Superior temporal gyrus (tissue), 1 donor: ENCODE results near the gene NLGN1.
"Not testable (repeated sequence)": the region's sequence is repeated elsewhere in the genome, so short reads cannot be mapped to it uniquely, and the experiment has no call there.

Experiments used
- DNase-seq: peaks from one replicate; pipeline ENCODE4 v3.0.0-alpha.2; 2016; ENCODE audit errors: extremely low spot score

Gene NLGN1

DNA sequence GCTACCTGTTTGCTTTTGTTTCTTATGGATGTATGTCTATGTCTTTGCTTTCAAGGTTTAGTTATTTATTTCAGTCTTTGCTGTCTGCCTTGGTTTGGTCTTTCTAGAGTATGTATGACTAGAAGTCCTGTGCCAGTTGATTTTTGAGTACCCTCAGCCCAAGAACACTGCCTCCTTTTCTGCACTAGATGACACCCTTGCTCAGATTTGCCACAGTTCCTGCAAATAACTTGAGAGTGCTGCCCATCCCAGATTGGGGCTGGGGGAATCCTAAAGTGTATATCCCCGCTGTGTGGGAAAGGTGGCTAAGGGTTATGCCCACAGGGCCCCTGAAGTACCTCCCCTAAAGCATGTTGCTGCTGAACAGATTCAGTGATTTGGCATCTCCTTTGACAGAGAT is 32.0 kb downstream of the NLGN1 start:
- DNase-seq, result no peak

DNA sequence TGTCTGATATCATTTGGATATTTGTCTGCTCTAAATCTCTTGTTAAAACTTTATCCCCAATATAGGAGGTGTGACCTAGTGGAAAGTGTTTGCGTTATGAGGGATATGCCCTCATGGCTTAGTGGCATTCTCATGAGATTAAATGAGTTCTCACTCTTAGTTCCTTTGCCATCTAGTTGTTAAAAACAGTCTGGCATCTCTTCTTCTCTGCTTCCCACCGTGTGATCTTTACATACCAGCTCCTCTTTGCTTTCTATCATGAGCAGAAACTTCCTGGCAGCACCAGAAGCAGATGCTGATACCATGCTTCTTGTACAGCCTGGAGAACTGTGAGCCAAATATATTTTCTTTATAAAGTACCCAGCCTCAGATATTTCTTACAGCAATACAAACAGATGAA is 33.0 kb downstream of the NLGN1 start:
- no peak for DNase-seq

DNA sequence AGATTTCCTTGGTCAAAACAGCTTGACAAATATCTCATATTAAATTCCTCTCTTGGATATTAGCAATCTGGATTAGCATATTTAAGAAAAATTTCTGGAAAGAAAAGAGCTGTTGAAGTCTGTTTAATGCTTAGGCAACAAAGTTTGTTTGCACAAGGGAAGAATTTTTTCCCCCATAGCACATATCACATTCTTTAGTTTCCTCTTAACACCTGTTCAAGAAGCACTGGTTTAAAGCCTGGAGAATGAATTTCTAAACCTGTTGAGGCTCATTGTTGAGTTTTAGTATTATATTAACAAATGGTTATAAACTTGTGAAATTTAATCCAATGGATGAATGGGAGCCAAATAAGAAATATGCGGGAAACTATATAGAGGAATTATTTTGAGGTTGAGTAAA is 41.5 kb downstream of the NLGN1 start:
- no peak for DNase-seq

DNA sequence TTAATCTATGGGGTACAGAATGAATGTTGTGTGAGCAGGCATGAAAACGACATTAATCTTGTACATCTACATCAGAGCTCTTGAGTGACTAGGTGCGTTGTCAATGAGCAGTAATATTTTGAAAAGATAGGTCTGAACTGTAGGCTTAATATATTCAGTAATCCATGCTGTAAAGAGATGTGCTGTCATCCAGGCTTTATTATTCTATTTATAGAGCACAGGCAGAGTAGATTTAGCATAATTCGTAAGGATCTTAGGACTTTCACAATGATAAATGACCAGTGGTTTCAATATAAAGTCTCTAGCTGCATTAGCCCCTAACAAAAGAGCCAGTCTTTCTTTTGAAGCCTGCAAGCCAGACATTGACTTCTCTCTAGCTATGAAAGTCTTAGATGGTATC is 43.0 kb downstream of the NLGN1 start:
- no peak for DNase-seq

DNA sequence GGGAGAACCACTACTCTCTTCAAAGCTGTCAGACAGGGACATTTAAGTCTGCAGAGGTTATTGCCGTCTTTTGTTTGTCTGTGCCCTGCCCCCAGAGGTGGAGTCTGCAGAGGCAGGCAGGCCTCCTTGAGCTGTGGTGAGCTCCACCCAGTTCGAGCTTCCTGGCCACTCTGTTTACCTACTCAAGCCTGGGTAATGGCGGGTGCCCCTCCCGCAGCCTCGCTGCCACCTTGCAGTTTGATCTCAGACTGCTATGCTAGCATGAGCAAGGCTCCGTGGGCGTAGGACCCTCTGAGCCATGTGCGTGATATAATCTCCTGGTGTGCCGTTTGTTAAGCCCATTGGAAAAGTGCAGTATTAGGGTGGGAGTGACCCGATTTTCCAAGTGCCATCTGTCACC is 54.0 kb downstream of the NLGN1 start:
- not testable (repeated sequence) for DNase-seq

DNA sequence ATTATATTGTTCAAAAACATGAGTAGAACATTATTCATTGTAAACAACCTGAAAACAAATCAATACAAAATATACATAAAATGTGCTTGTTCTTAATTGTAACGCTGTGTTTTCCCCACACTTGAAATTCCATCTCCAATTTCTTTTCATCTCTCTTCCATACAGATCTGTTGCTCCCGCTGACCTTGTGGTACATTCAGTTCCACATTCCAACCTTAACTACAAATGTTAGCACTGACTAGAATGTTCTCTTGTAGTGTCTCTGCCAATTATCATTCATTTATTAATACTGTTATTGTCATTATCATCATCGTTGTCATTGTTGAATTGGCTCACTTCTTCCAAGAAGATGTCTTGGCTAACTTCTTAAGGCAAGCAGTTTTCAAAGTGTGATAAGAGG is 65.7 kb downstream of the NLGN1 start:
- no peak for DNase-seq

DNA sequence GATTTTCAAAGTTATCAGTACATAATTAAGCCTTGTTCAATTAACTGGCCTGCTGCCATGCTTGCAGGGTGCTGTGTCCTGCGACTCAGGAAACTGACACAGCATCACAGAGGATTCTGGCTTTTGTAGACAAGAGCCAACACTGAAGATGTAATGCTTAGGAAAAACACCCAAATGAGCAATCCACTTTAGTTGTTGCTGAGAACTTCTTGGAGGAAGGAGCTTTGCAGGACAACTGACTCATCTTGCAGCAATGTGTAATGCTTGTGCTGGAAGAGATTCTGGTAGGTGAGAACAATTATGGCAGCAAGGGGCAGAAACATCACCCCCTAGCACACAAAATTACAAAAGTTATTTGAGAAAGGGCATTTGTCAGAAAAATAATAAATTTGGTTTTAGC is 67.6 kb downstream of the NLGN1 start:
- DNase-seq, result no peak

DNA sequence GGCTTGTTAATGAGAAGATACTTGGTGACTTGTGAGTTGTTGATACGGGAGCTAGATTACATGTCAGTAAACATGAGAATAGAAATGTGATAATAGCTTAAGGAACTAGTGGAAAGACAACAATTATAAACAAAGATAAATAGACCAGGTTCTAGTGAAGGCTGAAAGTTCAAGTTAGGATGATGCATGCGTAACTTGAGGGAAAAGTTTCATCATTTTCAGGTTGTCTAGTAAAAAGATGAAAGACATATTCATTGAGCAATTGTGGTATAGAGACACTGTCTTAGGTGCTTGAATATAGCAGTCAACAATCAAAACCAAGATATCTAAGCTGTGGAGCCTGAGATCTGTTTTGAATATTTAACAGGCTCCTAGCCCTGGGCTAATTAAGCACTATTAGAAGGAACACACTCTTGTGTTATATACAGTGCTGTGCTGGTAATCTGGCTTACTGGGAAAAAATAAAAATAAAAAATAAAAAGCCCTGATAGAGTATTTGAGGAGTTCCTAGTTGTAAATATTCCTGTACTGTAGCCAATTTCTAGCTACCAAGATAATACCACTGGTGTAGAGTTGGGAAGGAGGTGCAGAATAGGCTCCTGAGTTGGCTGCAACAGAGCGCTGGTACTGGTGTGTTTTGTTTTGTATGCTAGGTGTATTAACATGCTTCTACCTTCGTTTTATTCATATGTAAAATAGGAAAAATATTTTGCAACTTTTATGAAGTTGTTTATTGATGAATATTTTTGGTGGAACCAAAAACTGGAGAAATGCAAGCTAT is 68.5 kb downstream of the NLGN1 start:
- DNase-seq, result no peak

DNA sequence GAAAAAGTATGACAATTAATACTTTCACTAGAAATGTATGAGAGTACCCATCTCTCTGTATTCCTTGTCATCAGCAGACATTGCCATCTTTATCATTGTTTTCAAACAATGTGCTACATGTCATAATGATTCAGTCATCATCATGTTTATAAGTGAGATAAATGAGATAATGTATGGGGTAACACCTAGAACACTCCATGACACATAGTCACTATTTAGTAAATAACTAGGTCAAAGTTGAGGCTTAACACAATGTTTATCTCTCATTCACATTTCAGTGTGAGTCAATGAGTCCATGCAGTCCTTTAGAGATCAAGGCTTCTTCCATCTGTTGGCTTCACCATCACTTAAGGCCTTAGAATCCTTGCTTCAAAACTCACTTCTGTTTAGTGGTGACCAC is 70.0 kb downstream of the NLGN1 start:
- no peak for DNase-seq

DNA sequence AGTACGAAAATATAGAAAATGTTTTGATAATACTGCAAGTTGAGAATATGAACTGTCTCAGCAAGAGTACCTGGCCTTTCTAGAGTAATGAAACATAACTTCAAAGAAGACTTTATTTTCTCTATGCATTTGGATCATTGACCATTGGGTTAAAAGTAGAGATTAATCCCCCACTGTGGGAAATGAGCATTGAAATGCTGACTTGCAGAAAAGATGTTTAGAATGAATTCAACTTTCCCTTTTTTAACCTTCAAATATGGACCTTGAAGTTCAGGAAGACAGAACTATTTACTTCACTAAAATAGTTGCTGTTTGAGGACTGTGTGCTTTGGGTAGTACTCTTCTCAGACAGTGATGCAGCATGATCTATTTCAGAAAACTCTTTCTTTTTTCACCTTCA is 75.7 kb downstream of the NLGN1 start:
- DNase-seq, result no peak

DNA sequence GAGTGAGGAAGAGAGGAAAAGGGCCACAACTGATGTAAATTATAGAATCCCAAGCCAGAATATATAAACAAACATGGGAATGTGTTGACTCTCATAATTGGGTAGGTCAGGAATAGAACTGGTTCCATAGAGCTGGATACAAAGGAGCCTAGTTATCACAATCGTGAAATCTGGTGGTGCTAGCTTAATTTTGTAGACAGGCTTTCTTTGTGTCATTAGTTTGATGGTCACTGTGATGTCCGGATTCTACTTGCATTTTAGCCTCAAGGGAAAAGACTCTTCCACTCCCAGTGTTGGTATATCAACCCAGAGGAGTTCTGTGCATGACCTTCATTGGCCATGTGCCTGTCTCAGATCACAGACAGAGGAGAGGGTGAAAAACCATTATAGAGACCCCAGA is 81.8 kb downstream of the NLGN1 start:
- no peak for DNase-seq

DNA sequence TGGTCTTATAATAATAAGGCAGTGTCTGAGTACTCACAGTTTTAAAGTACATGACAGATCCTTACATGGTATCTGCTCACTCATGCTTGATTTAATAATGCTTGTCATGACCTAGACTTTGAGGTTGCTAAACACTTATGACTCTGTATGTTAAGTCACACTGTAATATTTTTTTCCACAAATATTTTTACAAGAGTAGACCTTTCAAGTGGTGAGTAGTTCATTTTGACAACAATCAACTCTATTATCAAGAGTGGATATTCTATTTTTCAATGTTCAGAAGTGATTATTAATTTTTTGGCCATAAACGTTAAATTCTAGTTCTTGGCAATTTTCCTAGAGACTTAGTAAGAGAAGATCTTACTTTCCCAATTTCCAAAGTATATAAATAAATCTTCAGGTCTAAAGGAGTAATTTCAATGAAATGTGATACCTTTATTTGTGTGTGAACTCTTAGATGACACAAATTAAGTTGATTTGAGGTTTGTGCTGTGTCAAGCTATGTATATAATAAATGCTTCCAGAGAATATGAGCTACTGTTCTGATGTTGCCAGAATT is 104.5 kb downstream of the NLGN1 start:
- no peak for DNase-seq

DNA sequence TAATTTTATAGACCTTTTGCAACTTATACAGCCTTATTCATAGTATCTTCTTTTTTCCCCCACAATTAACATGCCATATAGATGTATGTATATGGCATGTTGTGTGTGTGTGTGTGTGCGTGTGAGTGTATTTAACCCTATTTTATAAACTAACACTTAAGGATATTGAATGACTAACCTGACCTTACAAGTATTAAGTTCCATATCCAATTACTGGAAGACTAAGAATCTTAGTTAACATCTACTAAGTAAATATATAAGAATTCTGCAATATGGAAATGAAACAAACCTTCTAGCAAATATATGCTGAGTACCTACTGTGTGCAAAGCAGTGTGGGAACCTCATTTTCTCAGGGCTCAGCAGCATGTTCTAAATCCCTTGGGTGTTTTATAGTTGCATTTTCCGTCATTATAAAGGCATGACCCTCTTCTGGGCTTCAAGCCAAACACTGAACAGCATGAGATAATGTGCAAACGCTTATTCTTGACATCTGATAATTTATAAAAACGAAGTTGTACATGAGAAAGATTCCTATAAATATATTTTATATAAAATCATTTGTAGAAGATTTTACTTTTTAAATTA is 105.5 kb downstream of the NLGN1 start:
- no peak for DNase-seq

DNA sequence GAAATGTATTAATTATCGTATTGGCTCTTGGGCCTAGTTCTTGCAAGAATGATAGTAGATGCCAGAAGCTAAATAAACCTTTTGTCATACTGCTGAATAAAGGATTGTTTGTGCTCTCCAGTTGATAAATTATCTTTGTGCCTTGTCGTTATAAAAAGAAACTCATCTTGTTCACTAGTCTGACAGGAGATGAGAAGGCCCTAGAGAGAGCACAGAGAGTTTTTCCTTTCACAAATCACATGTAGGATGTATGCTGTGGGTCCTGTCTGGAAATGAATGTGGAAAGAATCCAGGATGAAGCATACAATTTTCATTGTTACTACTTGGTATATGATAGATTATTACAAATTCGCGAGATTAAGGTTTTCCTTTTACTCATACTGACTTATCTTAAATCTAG is 113.0 kb downstream of the NLGN1 start:
- peak; percentile 37 for DNase-seq

DNA sequence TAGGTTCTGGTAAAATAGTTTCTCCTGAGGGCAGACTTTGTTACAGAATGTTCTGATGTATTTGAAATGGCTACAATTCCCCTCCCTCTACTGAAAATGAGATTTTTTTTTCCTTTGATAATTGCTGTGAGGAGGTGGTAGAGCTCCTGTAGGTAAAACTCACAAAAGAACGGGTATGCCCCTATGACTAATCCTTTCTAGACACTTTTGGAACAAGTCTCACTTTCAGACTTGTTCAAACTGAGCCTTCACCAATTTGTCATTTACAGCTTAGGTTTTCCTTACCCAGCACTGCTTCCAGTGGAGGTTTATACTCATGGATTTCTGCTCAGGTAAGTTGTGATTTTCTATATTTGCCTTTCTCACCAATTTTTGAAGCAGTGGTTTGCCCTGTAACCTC is 115.6 kb downstream of the NLGN1 start:
- no peak for DNase-seq

DNA sequence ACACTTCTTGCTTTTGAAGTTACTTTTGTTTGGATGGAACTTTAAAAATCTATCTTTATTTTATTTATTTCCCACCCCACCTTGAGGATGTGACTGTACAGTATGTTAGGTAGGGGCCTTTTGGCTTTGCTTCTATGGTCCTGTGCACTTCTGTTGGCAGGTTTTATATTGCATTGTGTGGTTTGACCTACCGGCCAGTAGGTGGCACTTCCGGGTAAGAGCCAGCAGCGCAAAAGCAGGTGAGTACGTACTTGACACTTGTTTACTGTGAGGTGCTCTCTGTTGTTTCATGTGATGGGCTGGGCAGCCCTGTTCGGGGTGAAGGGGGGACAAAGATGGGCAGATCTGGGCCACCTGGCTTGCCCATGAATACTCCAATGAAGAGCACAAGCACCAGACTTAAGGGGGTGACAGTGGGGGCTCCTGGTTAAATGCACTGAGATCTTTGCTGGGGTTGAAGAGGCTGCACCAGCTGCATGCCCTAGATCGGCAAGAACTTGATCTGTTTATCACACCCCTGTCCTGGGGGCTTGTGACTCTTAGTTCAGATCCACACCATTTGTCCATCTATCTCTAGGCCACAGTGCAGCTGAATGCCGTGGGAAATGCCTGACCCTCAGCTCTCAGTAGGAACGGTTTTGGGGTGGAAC is 131.6 kb downstream of the NLGN1 start:
- DNase-seq, result no peak

DNA sequence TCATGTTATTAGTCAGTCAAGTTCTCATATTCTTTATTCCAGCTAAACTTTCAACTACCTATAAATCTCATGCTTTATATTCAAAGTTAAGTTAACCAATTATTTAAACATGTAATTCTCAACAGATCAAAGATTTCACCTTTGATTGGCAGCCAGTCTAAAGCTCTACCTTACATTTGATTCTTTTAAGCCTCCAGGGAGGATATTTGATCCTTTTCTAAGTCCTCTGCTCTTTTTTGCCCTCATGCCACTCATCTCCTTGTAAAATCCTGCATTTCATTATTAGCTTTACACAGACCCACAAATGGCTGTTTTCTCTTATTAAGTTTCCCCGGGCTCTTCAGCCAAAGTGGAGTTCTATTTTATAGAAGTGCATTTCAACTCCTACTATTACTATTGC is 134.1 kb downstream of the NLGN1 start:
- no peak for DNase-seq

DNA sequence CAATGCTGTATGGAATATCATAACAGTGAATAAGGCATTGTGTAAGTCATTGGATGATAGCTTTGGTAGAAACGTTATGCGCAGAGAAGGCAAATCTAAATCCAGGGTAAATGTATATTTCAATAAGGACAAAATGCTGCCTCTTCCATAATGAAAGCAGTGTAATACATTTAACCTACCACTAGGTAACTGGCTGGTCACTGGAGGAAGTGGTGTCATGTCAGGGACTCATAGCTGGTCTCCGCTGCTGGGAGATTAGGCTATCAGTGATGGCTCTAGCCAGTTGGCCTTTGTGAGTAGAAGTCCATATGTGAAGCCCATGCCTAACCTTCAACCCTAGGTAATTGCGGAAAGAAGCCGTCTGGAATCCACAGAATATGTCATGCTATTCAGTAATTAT is 140.9 kb downstream of the NLGN1 start:
- DNase-seq, result no peak

DNA sequence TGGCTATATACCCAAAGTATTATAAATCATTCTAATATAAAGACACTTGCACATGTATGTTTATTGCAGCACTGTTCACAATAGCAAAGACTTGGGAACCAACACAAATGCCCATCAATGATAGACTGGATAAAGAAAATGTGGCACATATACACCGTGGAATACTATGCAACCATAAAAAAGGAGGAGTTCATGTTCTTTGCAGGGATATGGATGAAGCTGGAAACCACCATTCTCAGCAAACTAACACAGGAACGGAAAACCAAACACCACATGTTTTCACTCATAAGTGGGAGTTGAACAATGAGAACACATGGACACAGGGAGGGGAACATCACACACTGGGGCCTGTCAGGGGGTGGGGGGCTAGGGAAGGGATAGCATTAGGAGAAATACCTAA is 148.0 kb downstream of the NLGN1 start:
- not testable (repeated sequence) for DNase-seq

DNA sequence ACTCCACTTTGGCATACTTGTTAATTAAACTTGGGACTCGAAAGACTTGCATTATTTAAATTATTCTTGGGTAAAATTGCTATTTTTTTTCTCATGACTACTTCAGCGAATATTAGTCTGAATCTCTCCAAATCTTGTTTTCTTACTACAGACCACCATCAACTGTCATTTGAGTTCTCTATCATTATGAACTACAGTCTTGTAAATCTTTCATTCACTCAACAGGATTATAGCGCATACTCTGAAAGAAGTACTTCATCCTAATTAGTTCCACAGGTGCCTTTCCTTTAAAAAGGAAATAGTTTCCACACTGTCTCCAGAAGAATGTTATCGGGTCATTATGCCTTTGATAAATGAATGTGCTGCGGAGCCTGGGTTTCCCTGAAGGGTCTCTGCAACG is 149.5 kb downstream of the NLGN1 start:
- DNase-seq, result no peak

DNA sequence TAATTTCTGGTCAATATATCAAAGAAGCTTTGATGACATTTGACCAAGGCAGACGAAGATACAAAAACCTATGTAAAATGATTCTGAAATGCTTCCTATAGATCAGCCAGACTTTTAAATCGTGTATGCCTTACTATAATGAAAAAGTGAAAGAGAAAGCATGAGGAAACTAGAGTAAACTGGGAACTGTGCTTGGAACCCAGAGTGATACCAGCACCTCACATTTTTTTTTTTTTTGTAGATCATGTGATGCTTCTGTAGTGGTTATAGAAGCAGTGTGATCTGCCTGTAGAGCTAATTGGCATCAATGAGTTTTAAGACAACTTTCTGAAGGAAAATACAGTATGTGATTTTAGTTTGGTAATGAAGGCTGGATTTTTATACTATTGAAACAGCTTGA is 150.7 kb downstream of the NLGN1 start:
- DNase-seq, result no peak

DNA sequence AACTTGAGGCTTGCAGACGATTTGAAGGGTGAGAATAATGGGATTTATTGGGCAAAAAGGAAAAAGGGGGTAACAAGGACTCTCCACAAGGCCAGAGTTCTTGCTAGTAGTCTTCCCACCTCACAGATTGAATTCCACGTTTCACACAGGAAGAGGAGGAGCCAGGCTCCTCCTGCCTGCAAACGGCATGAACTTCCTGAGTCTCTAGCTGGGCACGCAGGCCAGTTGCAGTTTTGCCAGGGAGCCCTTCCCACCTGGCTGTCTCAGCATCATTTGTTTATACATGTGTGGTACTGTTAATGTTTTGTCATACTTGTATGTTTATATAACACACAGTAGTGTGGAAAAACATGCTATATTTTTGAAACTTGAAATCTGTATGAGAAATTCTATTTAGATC is 155.0 kb downstream of the NLGN1 start:
- DNase-seq, result no peak
